Measurements from ENCODE around the gene ZBTB20.

- TF ChIP-seq CTCF (IDR thresholded peaks at IDR 0.05) (no peak), POLR2A (IDR thresholded peaks at IDR 0.05) (no peak)
These were observed 243.9 kb downstream of the ZBTB20 start for GRCh38 chr3:114903213-114903612.
